K562 (cell line): ENCODE results near the gene TXNDC9. TPM values are rescaled to one million over a fixed set of nuclear protein-coding genes. Genes with fewer than 3 reads are reported as not detected.

Experiments used
- ATAC-seq: fragments of 200-7000 bp; cut with Tn5 transposase; 3 replicates; pipeline ENCODE4 v1.9.1; 2020; ENCODE audit warnings: moderate library complexity
- BruUV-seq: library from RNA; stranded (reverse); fragments of 400-500 nt; replicated peaks from 2 replicates; lab custom pipeline; 2021; lab: Mats Ljungman, UMichigan
- CTCF ChIA-PET: fragments of 300-600 bp; formaldehyde crosslinking; extraction: SDS; loops from one replicate; lab custom pipeline; 2021; ENCODE audit warnings: low intra/inter-chr PET ratio; lab: Yijun Ruan, JAX
- POLR2A ChIA-PET: fragments of 300-600, 350-650 bp; sonication (Branson Sonifier 250); formaldehyde crosslinking; extraction: SDS; loops from one replicate; lab custom pipeline; 2021; ENCODE audit warnings: antibody characterized with exemption, inconsistent platforms; lab: Yijun Ruan, JAX
- DNase-seq, 4 experiments: peaks; one replicate each; pipeline versions ENCODE4 v3.0.0 to v3.0.0-alpha.2; 2011 to 2018; ENCODE audit warnings: low spot score in 3 of 4, mixed read lengths in 3 of 4; ENCODE audit errors: extremely low read depth in 1 of 4
- FAIRE-seq: peaks from 2 replicates; lab custom pipeline; 2011; peaks lifted over from hg19 to GRCh38; lab: Jason Lieb, UNC
- H2AFZ ChIP-seq: 2 replicates; pipeline ENCODE4 v1.6.0; 2011; ENCODE audit warnings: low read depth, low read length, control low read depth, inconsistent platforms
- H3K27ac ChIP-seq: fragments of 200-600 bp; 3 replicates; pipeline ENCODE4 v1.8.0; 2011; ENCODE audit warnings: low read depth, mild to moderate bottlenecking, control low read depth, inconsistent platforms, low read length, moderate library complexity, mixed read lengths; ENCODE audit errors: extremely low read depth
- H3K27me3 ChIP-seq, 2 experiments: fragments of 300-600 bp in 1 of 2; 2 replicates in 1 of 2; 3 replicates in 1 of 2; pipeline versions ENCODE4 v1.6.0 to v1.8.0; 2011; ENCODE audit warnings: inconsistent platforms in 2 of 2, low read length in 2 of 2, mild to moderate bottlenecking in 1 of 2, mixed read lengths in 1 of 2, moderate library complexity in 1 of 2; ENCODE audit not compliant: control insufficient read depth in 2 of 2, insufficient read depth in 2 of 2
- H3K36me3 ChIP-seq: fragments of 300-600 bp; 3 replicates; pipeline ENCODE4 v1.8.0; 2011; ENCODE audit warnings: mild to moderate bottlenecking, low read length, inconsistent platforms; ENCODE audit not compliant: control insufficient read depth, insufficient read depth
- H3K4me1 ChIP-seq, 2 experiments: fragments of 200-600 bp in 1 of 2; replicated peaks in 1 of 2; 2 replicates in 1 of 2; 3 replicates in 1 of 2; pipeline versions ENCODE4 v1.5.1 to v1.8.0; 2011; ENCODE audit warnings: inconsistent platforms in 2 of 2, low read length in 2 of 2, mild to moderate bottlenecking in 1 of 2, mixed read lengths in 1 of 2, moderate library complexity in 1 of 2; ENCODE audit not compliant: control insufficient read depth in 2 of 2, insufficient read depth in 2 of 2
- H3K4me2 ChIP-seq: 2 replicates; pipeline ENCODE4 v1.6.1; 2011; ENCODE audit warnings: low read length, control low read depth, inconsistent platforms, mixed read lengths; ENCODE audit not compliant: insufficient read depth
- H3K4me3 ChIP-seq: fragments of 200-600 bp; sonication (generic), shearing (Covaris generic); 2 replicates; pipeline ENCODE4 v1.5.1; 2016; ENCODE audit warnings: control low read depth, inconsistent platforms
- H3K79me2 ChIP-seq: fragments of 200-600 bp; 3 replicates; pipeline ENCODE4 v1.8.0; 2011; ENCODE audit warnings: low read length, inconsistent platforms; ENCODE audit not compliant: control insufficient read depth, insufficient read depth
- H3K9ac ChIP-seq, 2 experiments: 2 replicates each; pipeline versions ENCODE4 v1.6.0 to v1.6.1; 2011; ENCODE audit warnings: low read depth in 2 of 2, low read length in 2 of 2, control low read depth in 1 of 2, inconsistent platforms in 1 of 2, mild to moderate bottlenecking in 1 of 2, mixed read lengths in 1 of 2; ENCODE audit not compliant: insufficient read depth in 1 of 2
- H3K9me1 ChIP-seq: one replicate; pipeline ENCODE4 v1.6.0; 2011; ENCODE audit warnings: inconsistent platforms, mild to moderate bottlenecking, low read length, moderate library complexity; ENCODE audit not compliant: control insufficient read depth, insufficient read depth
- H3K9me3 ChIP-seq: replicated peaks from 2 replicates; pipeline ENCODE4 v1.5.1; 2011; ENCODE audit warnings: low read depth, low read length, inconsistent platforms; ENCODE audit not compliant: control insufficient read depth, insufficient read depth
- H4K20me1 ChIP-seq: replicated peaks from 2 replicates; pipeline ENCODE4 v1.6.1; 2011; ENCODE audit warnings: low read length, inconsistent platforms, mixed read lengths; ENCODE audit not compliant: control insufficient read depth, insufficient read depth
- ARNT ChIP-seq, 2 experiments: fragments of 450-650 bp; IDR thresholded peaks; 2 replicates each; pipeline ENCODE4 v1.6.1; 2016; ENCODE audit warnings: mild to moderate bottlenecking in 1 of 2
- EHMT2 ChIP-seq: fragments of 450-650 bp; IDR thresholded peaks from 2 replicates; pipeline ENCODE4 v1.6.1; 2018; ENCODE audit warnings: antibody characterized with exemption
- FIP1L1 ChIP-seq: fragments of 200-400 bp; formaldehyde crosslinking; IDR thresholded peaks from 2 replicates; pipeline ENCODE4 v1.6.1; 2018; ENCODE audit warnings: mild to moderate bottlenecking, low read depth, low read length; ENCODE audit not compliant: poor library complexity, severe bottlenecking
- MLX ChIP-seq, 2 experiments: fragments of 450-650 bp in 1 of 2; sonication (generic) in 1 of 2; formaldehyde crosslinking; conservative IDR thresholded peaks; 2 replicates each; pipeline versions ENCODE4 v1.4.0 to v1.8.1; 2020 to 2022; ENCODE audit warnings: mild to moderate bottlenecking in 1 of 2, missing genetic modification reagents in 1 of 2
- NFE2 ChIP-seq: IDR thresholded peaks from 2 replicates; pipeline ENCODE4 v1.6.1; 2014; ENCODE audit warnings: antibody characterized with exemption, low read depth
- PRDM10 ChIP-seq: fragments of 450-650 bp; IDR thresholded peaks from 2 replicates; pipeline ENCODE4 v1.6.1; 2018; ENCODE audit not compliant: partially characterized antibody
- SIN3A ChIP-seq, 2 experiments: fragments of 150-350 bp in 1 of 2; IDR thresholded peaks; 2 replicates each; pipeline ENCODE4 v1.6.1; 2011 to 2016; ENCODE audit warnings: borderline replicate concordance in 2 of 2, low read depth in 2 of 2, low read length in 2 of 2, mild to moderate bottlenecking in 2 of 2, moderate library complexity in 2 of 2; ENCODE audit not compliant: control insufficient read depth in 1 of 2
- TSHZ1 ChIP-seq: fragments of 250-450 bp; sonication (Bioruptor Pico); IDR thresholded peaks from 2 replicates; pipeline ENCODE4 v1.4.0; 2020; ENCODE audit warnings: mild to moderate bottlenecking, moderate library complexity
- ZBTB49 ChIP-seq: sonication (generic); formaldehyde crosslinking; IDR thresholded peaks from 2 replicates; pipeline ENCODE4 v1.8.0; 2022; ENCODE audit warnings: missing genetic modification reagents, mild to moderate bottlenecking, borderline replicate concordance
- ZFP1 ChIP-seq: fragments of 450-650 bp; formaldehyde crosslinking; IDR thresholded peaks from 2 replicates; pipeline ENCODE4 v1.4.0; 2020; ENCODE audit warnings: mild to moderate bottlenecking, mixed read lengths
- ZNF197 ChIP-seq: fragments of 200-800 bp; sonication (Bioruptor generic); IDR thresholded peaks from 2 replicates; pipeline ENCODE4 v1.6.1; 2016; ENCODE audit warnings: low read depth, missing genetic modification characterization, missing compliant biosample characterization
- ZNF436 ChIP-seq: fragments of 250-450, 450-650 bp; sonication (Bioruptor Pico); formaldehyde crosslinking; IDR thresholded peaks from 2 replicates; pipeline ENCODE4 v1.7.0; 2020; ENCODE audit warnings: mild to moderate bottlenecking
- WGBS: fragments of 100-300 bp; shearing (Covaris generic); methylation state at CpG from one replicate; pipeline ENCODE4 v1.1.6; 2016; ENCODE audit warnings: low coverage, mixed read lengths; ENCODE audit not compliant: insufficient coverage; ENCODE audit errors: missing lambda C conversion rate; 5-methylcytosine and 5-hydroxymethylcytosine counted together
- in situ Hi-C: fragments of 300-500 bp; cut with MboI; formaldehyde crosslinking; loops from 4 replicates; pipeline ENCODE4 v1.15.0; 2018; ENCODE audit warnings: inconsistent platforms, mixed read lengths
- intact Hi-C: fragments of 100-400 bp; cut with micrococcal nuclease; formaldehyde crosslinking; loops from 2 replicates; pipeline ENCODE4 v1.14.2; 2022
- polyA plus RNA-seq, 8 experiments: library from polyadenylated mRNA; depleted of rRNA in 4 of 8; stranded (reverse) in 5 of 8; unstranded in 3 of 8; fragments of >200 nt; fragmentation: Nextera tagmentation in 2 of 8; fragmentation: Illumina TruSeq in 1 of 8; extraction: Ambion mirVana in 2 of 8; extraction: Trizol in 1 of 8; gene quantifications; 2 replicates each; pipeline versions ENCODE4 v1.2.1 to v1.2.3, GENCODE V29; 2011 to 2014; ENCODE audit warnings: inconsistent platforms in 1 of 8, missing spikeins in 1 of 8
- total RNA-seq, 7 experiments: library from RNA; depleted of rRNA in 6 of 7; stranded (reverse); fragments of >200 nt in 6 of 7; fragmentation: Illumina TruSeq in 2 of 7; extraction: Trizol in 2 of 7; gene quantifications; 2 replicates each; pipeline versions ENCODE4 v1.2.1 to v1.2.3, GENCODE V29; 2011 to 2021; ENCODE audit warnings: low replicate concordance in 1 of 7

The TXNDC9 gene
- total and polyA plus RNA-seq, 9 of the 15 experiments (the other 6 are each of a cell fraction or from before 2014, with no cell fraction given), result 37.5 to 211 (median 65.5) TPM

GRCh38 chr2:99297994-99298393 lies 38.1 kb downstream of the TXNDC9 start:
- Histone ChIP-seq H3K9me1 (no peaks in the 10 kb centered on the region), H4K20me1 (no peaks in the 10 kb centered on the region), H3K79me2 (no peaks in the 10 kb centered on the region), H3K4me2 (no peak overlapping the region), H3K4me1 (no peaks in the 10 kb centered on the region), H3K9me3 (no peaks in the 10 kb centered on the region), H3K27me3 (no peaks in the 10 kb centered on the region), H3K9ac (no peak overlapping the region), H2AFZ (no peak overlapping the region), H3K27ac (no peak overlapping the region), H3K36me3 (0 out of 3 replicates have a peak, but pooled peaks cover 4% of the 10 kb centered on the region), H3K4me3 (no peak overlapping the region)
- no peak for ATAC-seq
- intact Hi-C loops (no loop called here), in situ Hi-C loops (no loop called here)
- no TSS peak for BruUV-seq
- ChIA-PET CTCF (no interaction called here), POLR2A (interaction anchor here (0.7 kb wide), 1 partner anchor 21 kb away, joined by 3 read pairs; no protein-coding TSS in a partner anchor)
- 40% methylated on average over 2 of the region's 2 CpGs for WGBS
- no peak for DNase-seq
- FAIRE-seq, result no peak
- TF ChIP-seq TSHZ1 (CRISPR knock-in tag), result no peak
- TF ChIP-seq SIN3A (IDR thresholded peaks at IDR 0.05; ENCODE audit: borderline replicate concordance in 2 of 2, control insufficient read depth in 1 of 2, low read depth in 2 of 2, low read length in 2 of 2), result no peak
- TF ChIP-seq ZFP1, result no peak
- TF ChIP-seq ZBTB49 (CRISPR knock-in tag), result no peak
- no peak for TF ChIP-seq MLX (CRISPR knock-in tag; conservative IDR thresholded peaks at IDR 0.05)
- TF ChIP-seq FIP1L1, result no peak
- no peak for TF ChIP-seq ZNF197 (CRISPR knock-in tag)
- TF ChIP-seq ZNF436 (CRISPR knock-in tag), result no peak
- TF ChIP-seq ARNT (IDR thresholded peaks at IDR 0.05), result no peak
- TF ChIP-seq NFE2, result no peak
- TF ChIP-seq PRDM10, result no peak
- TF ChIP-seq EHMT2, result no peak
